ENCODE measurements around the gene HTT. TPM values are rescaled to one million over a fixed set of nuclear protein-coding genes. Genes with fewer than 3 reads are reported as not detected.

The HTT gene
- total and polyA plus RNA-seq, 2 donors = 12.8 to 17.9 TPM

GRCh38 chr4:3284734-3285557 lies 210.5 kb downstream of the HTT start:
- 90% methylated on average over 24 of the region's 24 CpGs for WGBS
- Histone ChIP-seq H3K27me3 (ENCODE audit: control insufficient read depth in 2 of 2, insufficient read depth in 1 of 2, low read length in 1 of 2) (peaks cover 37 to 60% of the 10 kb centered on the region in 2 donors), H3K9me3 (ENCODE audit: control insufficient read depth in 2 of 2, insufficient read depth in 1 of 2, low read length in 1 of 2) (peaks cover 0 to 10% of the 10 kb centered on the region in 2 donors), H3K4me3 (ENCODE audit: low read length in 2 of 2) (no peak overlapping the region), H3K27ac (ENCODE audit: low read depth in 1 of 2, low read length in 1 of 2) (no peak overlapping the region), H3K36me3 (ENCODE audit: control insufficient read depth in 2 of 2, insufficient read depth in 2 of 2, low read length in 1 of 2) (no peaks in the 10 kb centered on the region), H3K4me1 (ENCODE audit: control insufficient read depth in 2 of 2, insufficient read depth in 2 of 2, low read length in 2 of 2) (peaks cover 0 to 6% of the 10 kb centered on the region in 2 donors)
- no peak for DNase-seq (ENCODE audit: low read depth in 6 of 9, low spot score in 9 of 9)

- H3K4me1 ChIP-seq (ENCODE audit: control insufficient read depth in 2 of 2, insufficient read depth in 2 of 2, low read length in 2 of 2) = peaks cover 0 to 6% of the 10 kb centered on the region in 2 donors
- no peak for DNase-seq (ENCODE audit: low read depth in 6 of 9, low spot score in 9 of 9)
- no peaks in the 10 kb centered on the region for H3K36me3 ChIP-seq (ENCODE audit: control insufficient read depth in 2 of 2, insufficient read depth in 2 of 2, low read length in 1 of 2)
- peaks cover 0 to 16% of the 10 kb centered on the region in 2 donors for H3K9me3 ChIP-seq (ENCODE audit: control insufficient read depth in 2 of 2, insufficient read depth in 1 of 2, low read length in 1 of 2)
- H3K27ac ChIP-seq (ENCODE audit: low read depth in 1 of 2, low read length in 1 of 2) = no peak overlapping the region
- peaks cover 43 to 65% of the 10 kb centered on the region in 2 donors for H3K27me3 ChIP-seq (ENCODE audit: control insufficient read depth in 2 of 2, insufficient read depth in 1 of 2, low read length in 1 of 2)
- 50% methylated on average over 38 of the region's 38 CpGs for WGBS
- no peak overlapping the region for H3K4me3 ChIP-seq (ENCODE audit: low read length in 2 of 2)
Observed at GRCh38 chr4:3285558-3286334, 211.3 kb downstream of the HTT start.

DNA sequence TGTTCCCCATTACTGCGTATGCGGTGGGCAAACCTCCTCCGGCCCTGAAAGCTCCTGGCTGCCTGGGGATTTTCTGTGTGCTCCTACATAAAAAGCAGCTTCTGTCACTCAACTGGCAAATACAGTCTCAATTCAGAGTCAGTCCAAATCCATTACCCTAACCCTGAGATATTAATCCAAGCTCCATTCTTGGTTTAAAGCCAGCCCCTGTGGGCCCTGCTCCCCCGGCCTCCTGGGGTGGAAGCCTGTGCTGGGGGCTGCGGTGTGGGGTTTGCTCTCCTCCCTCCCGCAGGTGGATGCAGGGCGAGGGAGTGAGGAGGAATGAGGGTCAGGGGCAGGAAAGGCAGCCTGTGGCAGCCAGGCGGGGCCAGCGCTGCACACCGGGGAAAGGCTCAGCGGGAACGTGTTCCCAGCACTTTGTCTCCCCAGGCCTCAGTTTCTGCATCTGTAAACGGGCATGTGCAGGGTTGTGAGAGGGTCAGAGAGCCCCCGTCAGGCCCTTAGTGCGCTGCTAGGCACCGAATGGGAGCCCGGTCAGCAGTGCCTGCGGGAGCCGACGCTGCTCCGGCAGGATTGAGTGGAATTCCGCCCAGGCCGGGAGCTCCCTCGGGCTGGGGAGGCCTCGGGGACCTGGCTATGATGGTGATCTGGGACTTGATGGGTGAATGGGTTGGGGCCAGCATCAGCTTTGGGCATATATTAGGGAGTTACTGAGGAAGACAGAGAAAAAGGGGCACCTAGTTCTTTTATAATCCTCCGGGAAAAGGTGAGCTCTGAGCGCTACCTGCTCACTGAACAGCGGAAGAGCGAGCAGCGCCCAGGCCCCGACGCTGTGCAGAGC lies 212.1 kb downstream of the HTT start:
- H3K27me3 ChIP-seq (ENCODE audit: control insufficient read depth in 2 of 2, insufficient read depth in 1 of 2, low read length in 1 of 2) = peaks cover 49 to 73% of the 10 kb centered on the region in 2 donors
- H3K36me3 ChIP-seq (ENCODE audit: control insufficient read depth in 2 of 2, insufficient read depth in 2 of 2, low read length in 1 of 2) = no peaks in the 10 kb centered on the region
- no peak overlapping the region for H3K27ac ChIP-seq (ENCODE audit: low read depth in 1 of 2, low read length in 1 of 2)
- WGBS = 80% methylated on average over 32 of the region's 32 CpGs
- DNase-seq (ENCODE audit: low read depth in 6 of 9, low spot score in 9 of 9) = peak in 1 of 9 donors; percentile 35
- H3K4me3 ChIP-seq (ENCODE audit: low read length in 2 of 2) = no peak overlapping the region
- peaks cover 0 to 6% of the 10 kb centered on the region in 2 donors for H3K4me1 ChIP-seq (ENCODE audit: control insufficient read depth in 2 of 2, insufficient read depth in 2 of 2, low read length in 2 of 2)
- peaks cover 0 to 21% of the 10 kb centered on the region in 2 donors for H3K9me3 ChIP-seq (ENCODE audit: control insufficient read depth in 2 of 2, insufficient read depth in 1 of 2, low read length in 1 of 2)

- Histone ChIP-seq H3K9me3 (ENCODE audit: control insufficient read depth in 2 of 2, insufficient read depth in 1 of 2, low read length in 1 of 2) (peaks cover 0 to 21% of the 10 kb centered on the region in 2 donors), H3K4me3 (ENCODE audit: low read length in 2 of 2) (no peak overlapping the region), H3K27ac (ENCODE audit: low read depth in 1 of 2, low read length in 1 of 2) (no peak overlapping the region), H3K27me3 (ENCODE audit: control insufficient read depth in 2 of 2, insufficient read depth in 1 of 2, low read length in 1 of 2) (peaks cover 58 to 81% of the 10 kb centered on the region in 2 donors), H3K4me1 (ENCODE audit: control insufficient read depth in 2 of 2, insufficient read depth in 2 of 2, low read length in 2 of 2) (peaks cover 4 to 13% of the 10 kb centered on the region in 2 donors), H3K36me3 (ENCODE audit: control insufficient read depth in 2 of 2, insufficient read depth in 2 of 2, low read length in 1 of 2) (no peaks in the 10 kb centered on the region)
- 83% methylated on average over 14 of the region's 14 CpGs for WGBS
- DNase-seq (ENCODE audit: low read depth in 6 of 9, low spot score in 9 of 9) = no peak
Observed at GRCh38 chr4:3287271-3287971, 212.9 kb downstream of the HTT start.

- Histone ChIP-seq H3K4me1 (ENCODE audit: control insufficient read depth in 2 of 2, insufficient read depth in 2 of 2, low read length in 2 of 2) (peaks cover 4 to 14% of the 10 kb centered on the region in 2 donors), H3K4me3 (ENCODE audit: low read length in 2 of 2) (no peak overlapping the region), H3K36me3 (ENCODE audit: control insufficient read depth in 2 of 2, insufficient read depth in 2 of 2, low read length in 1 of 2) (no peaks in the 10 kb centered on the region), H3K9me3 (ENCODE audit: control insufficient read depth in 2 of 2, insufficient read depth in 1 of 2, low read length in 1 of 2) (peaks cover 0 to 17% of the 10 kb centered on the region in 2 donors), H3K27me3 (ENCODE audit: control insufficient read depth in 2 of 2, insufficient read depth in 1 of 2, low read length in 1 of 2) (peaks cover 62 to 82% of the 10 kb centered on the region in 2 donors), H3K27ac (ENCODE audit: low read depth in 1 of 2, low read length in 1 of 2) (no peak overlapping the region)
- WGBS = 94% methylated on average over 24 of the region's 24 CpGs
- DNase-seq (ENCODE audit: low read depth in 6 of 9, low spot score in 9 of 9) = no peak
Observed at GRCh38 chr4:3287972-3288570, 213.6 kb downstream of the HTT start.

- H3K4me1 ChIP-seq (ENCODE audit: control insufficient read depth in 2 of 2, insufficient read depth in 2 of 2, low read length in 2 of 2) = peaks cover 4 to 17% of the 10 kb centered on the region in 2 donors
- no peak overlapping the region for H3K27ac ChIP-seq (ENCODE audit: low read depth in 1 of 2, low read length in 1 of 2)
- H3K9me3 ChIP-seq (ENCODE audit: control insufficient read depth in 2 of 2, insufficient read depth in 1 of 2, low read length in 1 of 2) = peaks cover 0 to 17% of the 10 kb centered on the region in 2 donors
- no peak overlapping the region for H3K4me3 ChIP-seq (ENCODE audit: low read length in 2 of 2)
- H3K36me3 ChIP-seq (ENCODE audit: control insufficient read depth in 2 of 2, insufficient read depth in 2 of 2, low read length in 1 of 2) = no peaks in the 10 kb centered on the region
- 77% methylated on average over 11 of the region's 11 CpGs for WGBS
- peaks cover 68 to 85% of the 10 kb centered on the region in 2 donors for H3K27me3 ChIP-seq (ENCODE audit: control insufficient read depth in 2 of 2, insufficient read depth in 1 of 2, low read length in 1 of 2)
- DNase-seq (ENCODE audit: low read depth in 6 of 9, low spot score in 9 of 9) = no peak
Observed at GRCh38 chr4:3288571-3289094, 214.2 kb downstream of the HTT start.

DNA sequence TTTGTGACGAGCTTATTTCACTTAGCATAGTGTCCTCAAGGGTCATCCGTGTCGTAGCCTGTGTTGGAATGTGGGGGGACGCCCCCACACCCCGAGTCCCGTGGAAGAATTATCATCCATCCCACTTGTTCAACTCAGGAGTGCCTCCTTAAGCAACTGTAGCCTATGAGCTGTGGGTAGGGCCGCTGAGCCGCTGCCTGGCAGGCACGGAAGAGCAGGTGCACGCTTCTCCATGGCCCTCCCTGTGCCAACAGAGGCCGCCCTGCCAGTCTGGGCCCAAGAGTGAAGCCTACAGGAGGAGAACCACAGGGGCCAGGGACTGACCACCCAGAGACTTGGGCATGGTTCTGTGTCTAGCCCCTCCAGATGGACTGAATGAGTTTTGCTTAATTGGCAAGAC lies 216.0 kb downstream of the HTT start:
- 95% methylated on average over 11 of the region's 11 CpGs for WGBS
- peaks cover 0 to 14% of the 10 kb centered on the region in 2 donors for H3K9me3 ChIP-seq (ENCODE audit: control insufficient read depth in 2 of 2, insufficient read depth in 1 of 2, low read length in 1 of 2)
- no peaks in the 10 kb centered on the region for H3K36me3 ChIP-seq (ENCODE audit: control insufficient read depth in 2 of 2, insufficient read depth in 2 of 2, low read length in 1 of 2)
- H3K27ac ChIP-seq (ENCODE audit: low read depth in 1 of 2, low read length in 1 of 2) = no peak overlapping the region
- peaks cover 4 to 24% of the 10 kb centered on the region in 2 donors for H3K4me1 ChIP-seq (ENCODE audit: control insufficient read depth in 2 of 2, insufficient read depth in 2 of 2, low read length in 2 of 2)
- peaks cover 72 to 88% of the 10 kb centered on the region in 2 donors for H3K27me3 ChIP-seq (ENCODE audit: control insufficient read depth in 2 of 2, insufficient read depth in 1 of 2, low read length in 1 of 2)
- DNase-seq (ENCODE audit: low read depth in 6 of 9, low spot score in 9 of 9) = no peak
- H3K4me3 ChIP-seq (ENCODE audit: low read length in 2 of 2) = no peak overlapping the region

DNA sequence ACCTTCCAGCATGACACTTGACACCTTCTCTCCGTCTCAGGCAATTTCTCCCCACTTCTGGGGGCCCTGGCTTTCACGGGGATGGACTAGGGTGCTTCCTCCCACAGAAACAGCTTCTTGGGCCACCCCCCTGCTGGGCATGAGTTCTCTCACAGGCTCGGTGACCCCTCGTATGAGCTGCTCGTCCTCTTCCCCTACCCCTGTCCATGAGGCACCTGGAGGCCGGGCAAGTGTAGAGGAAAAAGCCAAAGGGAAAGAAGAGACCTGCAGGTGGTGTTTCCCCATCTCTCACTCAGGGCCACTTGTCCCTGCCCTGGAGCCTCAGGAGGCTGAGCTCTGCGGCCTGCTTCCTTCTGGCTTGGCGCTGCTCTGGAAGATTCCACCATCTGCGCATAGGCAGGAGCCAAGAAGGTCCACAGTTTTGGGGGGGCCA lies 216.4 kb downstream of the HTT start:
- no peak for DNase-seq (ENCODE audit: low read depth in 6 of 9, low spot score in 9 of 9)
- 96% methylated on average over 9 of the region's 9 CpGs for WGBS
- H3K4me3 ChIP-seq (ENCODE audit: low read length in 2 of 2) = no peak overlapping the region
- H3K27me3 ChIP-seq (ENCODE audit: control insufficient read depth in 2 of 2, insufficient read depth in 1 of 2, low read length in 1 of 2) = peaks cover 73 to 88% of the 10 kb centered on the region in 2 donors
- no peaks in the 10 kb centered on the region for H3K36me3 ChIP-seq (ENCODE audit: control insufficient read depth in 2 of 2, insufficient read depth in 2 of 2, low read length in 1 of 2)
- H3K27ac ChIP-seq (ENCODE audit: low read depth in 1 of 2, low read length in 1 of 2) = no peak overlapping the region
- peaks cover 4 to 24% of the 10 kb centered on the region in 2 donors for H3K4me1 ChIP-seq (ENCODE audit: control insufficient read depth in 2 of 2, insufficient read depth in 2 of 2, low read length in 2 of 2)
- H3K9me3 ChIP-seq (ENCODE audit: control insufficient read depth in 2 of 2, insufficient read depth in 1 of 2, low read length in 1 of 2) = peaks cover 0 to 14% of the 10 kb centered on the region in 2 donors

Data from thymus (tissue), 11 donors.